Left lung (tissue), 10 donors: ENCODE measurements around the gene CYP17A1. TPM values are rescaled to one million over a fixed set of nuclear protein-coding genes. Genes with fewer than 3 reads are reported as not detected.

Experiments used
- ATAC-seq: fragments of 200-7000 bp; cut with Tn5 transposase; one replicate; pipeline ENCODE4 v1.9.1; 2020; ENCODE audit warnings: moderate library complexity
- DNase-seq, 4 donors: peaks; one replicate each; pipeline ENCODE4 v3.0.0-alpha.2; 2013 to 2020
- H3K27ac ChIP-seq, 2 donors: fragments of 200-600 bp; sonication (generic) in 1 of 2; one replicate each; pipeline versions ENCODE4 v1.5.0 to v1.8.0; 2020 to 2021
- H3K27me3 ChIP-seq, 2 donors: fragments of 200-600 bp; sonication (generic) in 1 of 2; one replicate each; pipeline versions ENCODE4 v1.5.0 to v1.8.0; 2020 to 2021
- H3K36me3 ChIP-seq, 2 donors: fragments of 200-600 bp; sonication (generic) in 1 of 2; one replicate each; pipeline versions ENCODE4 v1.5.0 to v1.8.0; 2020 to 2021
- H3K4me1 ChIP-seq, 2 donors: fragments of 200-600 bp; one replicate each; pipeline ENCODE4 v1.8.0; 2021
- H3K4me3 ChIP-seq, 2 donors: fragments of 200-600 bp; sonication (generic) in 1 of 2; one replicate each; pipeline versions ENCODE4 v1.5.0 to v1.8.0; 2020 to 2021; ENCODE audit warnings: mild to moderate bottlenecking in 1 of 2
- H3K9me3 ChIP-seq, 2 donors: fragments of 200-600 bp; sonication (generic) in 1 of 2; one replicate each; pipeline versions ENCODE4 v1.5.0 to v1.8.0; 2020 to 2021
- intact Hi-C, 2 donors: fragments of 100-400 bp; cut with DNase I; formaldehyde crosslinking; loops; one replicate each; pipeline versions ENCODE4 v1.11.2 to v1.14.2; 2022
- polyA plus RNA-seq, 6 donors: library from polyadenylated mRNA; unstranded; fragments of 120-200 nt; gene quantifications; one replicate each; pipeline ENCODE4 v1.2.1, GENCODE V29; 2013; ENCODE audit not compliant: insufficient read length in 6 of 6
- total RNA-seq, 2 donors: library from RNA; stranded (reverse); fragmentation: NEBNext Ultra II Directional; extraction: Animal tissue kit (Norgen Biotek cat#: 25700); gene quantifications; one replicate each; pipeline ENCODE4 v1.2.1, GENCODE V29; 2021
- TF ChIP-seq, protein P1 (sequence below), 2 donors: fragments of 200-600 bp; sonication (generic) in 1 of 2; IDR thresholded peaks; one replicate each; pipeline versions ENCODE4 v1.5.0 to v1.8.0; 2021; ENCODE audit warnings: antibody characterized with exemption in 2 of 2
- donor health status: DM: no; HTN: yes; CAD: no.
- donor health status: DM: no; HTN: no; CAD: no.

CYP17A1 gene
- total and polyA plus RNA-seq, 8 donors = 0.28 to 2.1 (median 0.55) TPM; not detected in 2

DNA sequence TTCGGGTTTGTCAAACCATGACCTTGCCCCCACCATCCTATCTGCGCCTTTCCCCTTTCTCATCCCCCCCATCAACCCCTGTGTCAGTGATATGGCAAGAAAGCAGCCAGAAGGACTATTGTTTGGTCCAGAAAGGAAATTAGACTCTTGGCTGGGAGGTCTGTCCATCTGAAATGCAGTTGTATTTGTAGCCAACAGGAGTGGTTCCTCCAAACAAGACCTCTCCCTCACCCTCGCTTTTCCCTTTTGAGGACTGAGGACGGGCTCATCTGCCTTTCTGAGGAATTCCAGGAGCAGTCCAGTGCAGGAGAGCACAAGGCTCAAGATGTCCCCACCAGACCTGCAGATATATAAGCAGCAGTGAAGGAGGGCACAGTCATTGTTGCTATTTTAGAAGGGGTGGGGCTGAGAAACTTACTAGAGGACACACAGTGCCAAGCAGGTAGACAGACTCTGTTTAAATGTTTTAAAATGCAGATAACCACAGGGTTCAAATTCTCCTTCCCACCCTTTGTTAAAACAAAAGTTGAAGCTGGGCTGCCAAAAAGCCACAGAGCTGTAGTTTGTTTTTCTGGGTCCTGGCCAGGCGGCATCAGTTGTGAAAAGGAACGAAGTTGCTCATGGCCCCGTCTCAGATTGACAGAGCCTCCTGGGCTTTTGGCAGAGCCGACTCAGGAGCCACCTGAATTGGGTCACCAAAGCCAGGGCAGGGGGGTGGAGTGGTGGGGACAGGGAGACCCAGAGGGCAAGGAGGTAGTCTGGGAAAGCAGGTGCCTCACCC is 37.3 kb downstream of the CYP17A1 start:
- DNase-seq (no peak), ATAC-seq (no peak)
- TF ChIP-seq, protein P1, sequence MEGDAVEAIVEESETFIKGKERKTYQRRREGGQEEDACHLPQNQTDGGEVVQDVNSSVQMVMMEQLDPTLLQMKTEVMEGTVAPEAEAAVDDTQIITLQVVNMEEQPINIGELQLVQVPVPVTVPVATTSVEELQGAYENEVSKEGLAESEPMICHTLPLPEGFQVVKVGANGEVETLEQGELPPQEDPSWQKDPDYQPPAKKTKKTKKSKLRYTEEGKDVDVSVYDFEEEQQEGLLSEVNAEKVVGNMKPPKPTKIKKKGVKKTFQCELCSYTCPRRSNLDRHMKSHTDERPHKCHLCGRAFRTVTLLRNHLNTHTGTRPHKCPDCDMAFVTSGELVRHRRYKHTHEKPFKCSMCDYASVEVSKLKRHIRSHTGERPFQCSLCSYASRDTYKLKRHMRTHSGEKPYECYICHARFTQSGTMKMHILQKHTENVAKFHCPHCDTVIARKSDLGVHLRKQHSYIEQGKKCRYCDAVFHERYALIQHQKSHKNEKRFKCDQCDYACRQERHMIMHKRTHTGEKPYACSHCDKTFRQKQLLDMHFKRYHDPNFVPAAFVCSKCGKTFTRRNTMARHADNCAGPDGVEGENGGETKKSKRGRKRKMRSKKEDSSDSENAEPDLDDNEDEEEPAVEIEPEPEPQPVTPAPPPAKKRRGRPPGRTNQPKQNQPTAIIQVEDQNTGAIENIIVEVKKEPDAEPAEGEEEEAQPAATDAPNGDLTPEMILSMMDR (IDR thresholded peaks at IDR 0.05) = no peak
- Histone ChIP-seq H3K27ac (peak overlapping the region; percentile 63 to 68), H3K4me3 (no peak overlapping the region), H3K4me1 (peaks cover 64 to 87% of the 10 kb centered on the region in 2 donors), H3K9me3 (no peaks in the 10 kb centered on the region), H3K36me3 (peaks cover 0 to 37% of the 10 kb centered on the region in 2 donors), H3K27me3 (no peaks in the 10 kb centered on the region)
- intact Hi-C loops = no loop called here

GRCh38 chr10:102796407-102797176 is 40.6 kb downstream of the CYP17A1 start:
- peaks cover 61 to 81% of the 10 kb centered on the region in 2 donors for H3K4me1 ChIP-seq
- peaks cover 0 to 37% of the 10 kb centered on the region in 2 donors for H3K36me3 ChIP-seq
- peak; percentile 64 to 91 (median 88) for DNase-seq

GRCh38 chr10:102795453-102796406 is 41.5 kb downstream of the CYP17A1 start:
- Histone ChIP-seq H3K27ac (peak overlapping the region; percentile 84 to 90), H3K27me3 (no peaks in the 10 kb centered on the region), H3K36me3 (peaks cover 0 to 31% of the 10 kb centered on the region in 2 donors), H3K4me3 (peak overlapping the region in 1 of 2 donors; percentile 1), H3K9me3 (no peaks in the 10 kb centered on the region), H3K4me1 (peaks cover 53 to 73% of the 10 kb centered on the region in 2 donors)
- no peak for ATAC-seq
- TF ChIP-seq, protein P1 (IDR thresholded peaks at IDR 0.05) = no peak
- no peak for DNase-seq
- intact Hi-C loops = no loop called here

More at GRCh38 chr10:102796407-102797176, 40.6 kb downstream of the CYP17A1 start:
- intact Hi-C loops = no loop called here
- peak overlapping the region in 1 of 2 donors; percentile 1 for H3K4me3 ChIP-seq
- TF ChIP-seq, protein P1 (IDR thresholded peaks at IDR 0.05) = no peak
- H3K27ac ChIP-seq = peak overlapping the region; percentile 84 to 90
- no peaks in the 10 kb centered on the region for H3K9me3 ChIP-seq
- no peaks in the 10 kb centered on the region for H3K27me3 ChIP-seq
- peak; percentile 95 for ATAC-seq

DNA sequence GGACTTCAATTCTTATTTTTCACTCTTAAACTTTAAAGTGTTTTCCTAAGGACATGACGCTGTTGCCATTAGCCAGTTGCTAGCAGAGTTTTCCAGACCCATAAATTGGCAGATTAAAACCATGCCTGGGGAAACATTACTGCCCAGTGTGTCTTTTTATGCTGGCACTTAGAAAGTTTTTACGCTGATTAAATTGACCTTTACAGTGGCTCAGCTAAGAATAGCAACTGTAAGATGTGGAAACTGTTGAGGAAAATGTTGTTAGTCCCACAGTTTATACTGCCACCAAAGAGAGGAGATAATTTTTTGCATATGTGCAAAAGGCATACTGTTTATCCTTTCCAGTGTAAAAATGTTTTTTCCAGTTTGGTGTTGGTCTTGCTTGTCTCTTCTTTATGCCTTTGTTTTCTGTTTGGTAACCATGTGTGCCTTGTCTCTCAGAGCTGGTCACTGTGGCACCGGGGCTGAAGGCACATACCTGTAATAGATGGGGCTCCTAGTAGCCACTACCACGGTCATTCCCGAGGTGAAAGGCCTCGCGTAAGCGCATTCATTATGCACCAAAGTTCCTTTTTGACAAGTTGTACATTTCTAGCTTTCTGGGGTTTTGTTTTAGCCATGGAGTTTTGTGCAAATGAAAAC is 45.3 kb downstream of the CYP17A1 start:
- H3K36me3 ChIP-seq = no peaks in the 10 kb centered on the region
- no peak overlapping the region for H3K27ac ChIP-seq
- intact Hi-C loops = no loop called here
- ATAC-seq (no peak), DNase-seq (no peak)
- H3K9me3 ChIP-seq = no peaks in the 10 kb centered on the region
- no peaks in the 10 kb centered on the region for H3K27me3 ChIP-seq
- no peak overlapping the region for H3K4me3 ChIP-seq
- TF ChIP-seq, protein P1 (IDR thresholded peaks at IDR 0.05) = no peak
- H3K4me1 ChIP-seq = peaks cover 29 to 59% of the 10 kb centered on the region in 2 donors
